Activated T-cell treated with anti-CD3 and anti-CD28 coated beads for 1 hour (primary cell): ENCODE data around the gene PITX3.
"Not testable (repeated sequence)": the region's sequence is repeated elsewhere in the genome, so short reads cannot be mapped to it uniquely, and the experiment has no call there.

Experiments used
- DNase-seq: peaks from one replicate; pipeline ENCODE4 v3.0.0-alpha.2; 2020; ENCODE audit warnings: low read depth

Gene PITX3

DNA sequence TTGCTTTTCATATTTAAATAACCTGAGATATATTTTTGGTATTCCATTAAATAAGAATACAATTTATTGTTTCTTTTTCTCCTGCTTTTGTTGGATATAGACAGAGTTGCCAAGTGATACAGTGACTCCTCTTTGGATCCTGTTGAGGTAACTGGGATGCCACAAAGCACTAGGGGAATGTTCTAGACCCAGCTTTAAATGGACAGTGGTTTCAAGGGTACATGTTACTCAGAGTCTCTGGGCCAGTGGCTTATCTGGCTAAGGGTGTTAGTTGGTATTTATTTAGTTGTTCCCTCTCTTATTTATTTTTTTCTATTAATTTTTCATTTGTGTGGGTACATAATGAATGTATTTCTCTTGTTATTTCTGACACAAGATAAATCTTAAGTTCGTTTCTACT, 13.1 kb upstream of the PITX3 start:
- DNase-seq = no peak

- not testable (repeated sequence) for DNase-seq
Measured at GRCh38 chr10:102252508-102252907, 11.2 kb upstream of the PITX3 start.

DNA sequence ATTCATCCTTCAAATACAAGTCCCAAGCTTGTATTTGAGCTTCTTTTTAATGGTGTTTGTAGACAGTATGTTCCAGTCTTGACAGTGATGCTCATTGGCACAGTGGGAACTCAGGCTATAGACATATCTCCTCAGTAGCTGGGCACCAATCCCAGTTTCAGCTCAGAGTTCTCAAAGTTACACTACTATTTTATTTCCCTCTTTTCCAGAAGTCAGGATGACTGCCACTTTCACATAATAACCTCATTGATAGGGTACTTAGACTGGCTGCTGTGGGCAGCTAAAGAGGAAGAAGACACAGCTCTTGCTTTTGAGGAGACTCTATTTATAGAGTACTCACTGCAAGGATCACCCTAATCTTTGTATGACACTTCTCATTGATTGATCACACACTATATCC, 6.4 kb upstream of the PITX3 start:
- DNase-seq = no peak

DNA sequence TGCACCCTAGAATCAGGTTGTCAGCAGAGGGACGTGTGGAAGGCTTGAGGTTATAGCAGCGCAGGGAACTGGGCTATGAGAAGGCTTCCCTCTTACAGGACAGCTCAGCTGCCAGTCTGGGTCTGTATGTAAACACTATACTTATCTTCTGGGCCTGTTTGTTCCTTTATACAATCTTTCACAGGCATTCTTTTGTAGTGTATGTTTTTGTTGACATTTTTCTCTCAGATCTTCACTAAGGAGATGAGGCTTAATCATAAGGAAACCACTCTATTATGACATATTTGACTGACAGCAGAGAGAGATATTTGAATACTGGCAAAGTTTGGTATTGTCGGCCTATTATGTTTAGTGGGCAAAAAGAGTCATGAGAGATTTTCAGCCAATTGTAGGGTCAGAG, 4.9 kb upstream of the PITX3 start:
- no peak for DNase-seq

DNA sequence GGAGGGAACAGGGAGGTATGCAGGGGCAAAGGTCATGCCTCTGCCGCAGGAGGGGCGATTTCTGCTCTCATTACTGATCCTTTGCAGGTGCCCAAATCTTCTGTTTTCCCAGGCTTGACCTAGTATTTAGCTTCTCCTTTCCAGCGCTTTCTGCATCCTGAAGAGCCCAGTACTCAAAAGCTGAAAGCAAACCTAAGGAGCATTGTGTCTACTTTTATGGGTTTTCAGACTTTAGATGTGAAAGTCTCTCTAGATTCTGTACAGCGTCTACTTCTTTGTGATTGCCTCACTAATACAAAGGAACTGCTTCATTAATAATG, 4.6 kb upstream of the PITX3 start:
- DNase-seq = no peak

GRCh38 chr10:102245082-102245931, 4.0 kb upstream of the PITX3 start, which contains the start of gene GBF1:
GBF1 (plus strand) TSS chr10:102245532; CDS start chr10:102258939, 13,407 bp downstream.
- DNase-seq = peak; percentile 76

DNA sequence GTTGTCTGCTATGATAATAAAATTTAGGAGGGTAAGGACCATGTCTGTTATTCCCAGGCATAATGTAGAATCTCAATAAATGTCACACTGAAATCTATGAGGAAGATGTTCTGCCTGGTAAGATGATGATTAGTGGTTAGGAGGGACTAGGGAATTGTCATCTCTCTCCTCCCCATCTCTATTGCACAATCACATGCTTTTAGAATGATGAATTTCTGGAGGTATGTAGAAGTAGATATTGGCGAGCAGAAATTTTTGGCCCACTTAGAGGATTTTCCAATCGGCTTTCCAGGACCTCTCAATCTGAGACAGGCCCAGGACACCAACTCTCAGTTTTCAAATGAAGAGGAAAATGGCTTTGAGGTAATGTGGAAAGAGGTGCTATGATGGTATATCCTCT, 2.0 kb upstream of the PITX3 start:
- DNase-seq = no peak

- no peak for DNase-seq
Measured at GRCh38 chr10:102242118-102242485, 790 bp upstream of the PITX3 start.

GRCh38 chr10:102241032-102241443, 274 bp downstream of the PITX3 start:
- DNase-seq = no peak

GRCh38 chr10:102240467-102241031, 763 bp downstream of the PITX3 start:
- DNase-seq = no peak

DNA sequence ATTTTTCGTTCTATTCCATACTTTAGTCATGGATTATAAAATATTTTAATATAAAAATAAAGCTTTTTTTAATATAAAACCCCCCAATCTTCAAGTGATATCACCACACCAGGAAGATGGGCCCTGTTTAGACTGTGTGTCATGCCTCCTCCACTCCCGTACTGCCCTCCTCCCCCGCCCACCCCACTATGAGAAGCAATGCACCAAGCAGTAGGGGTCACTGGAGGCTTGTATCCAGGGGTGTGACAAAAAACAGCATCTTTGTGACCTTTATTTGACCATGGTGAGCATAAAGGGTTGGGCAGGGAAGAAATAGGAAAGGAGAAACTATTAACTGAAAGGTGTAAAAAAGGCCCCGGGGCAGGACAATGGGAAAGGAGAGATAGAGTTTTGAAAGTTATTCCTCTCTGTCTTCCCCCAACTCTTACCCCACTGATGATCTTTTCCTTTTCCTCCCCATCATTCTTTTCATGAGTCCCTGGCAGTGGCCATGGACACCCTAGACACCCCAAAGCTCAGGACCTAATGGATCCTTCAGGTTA, 3.5 kb downstream of the PITX3 start:
- DNase-seq = no peak

DNA sequence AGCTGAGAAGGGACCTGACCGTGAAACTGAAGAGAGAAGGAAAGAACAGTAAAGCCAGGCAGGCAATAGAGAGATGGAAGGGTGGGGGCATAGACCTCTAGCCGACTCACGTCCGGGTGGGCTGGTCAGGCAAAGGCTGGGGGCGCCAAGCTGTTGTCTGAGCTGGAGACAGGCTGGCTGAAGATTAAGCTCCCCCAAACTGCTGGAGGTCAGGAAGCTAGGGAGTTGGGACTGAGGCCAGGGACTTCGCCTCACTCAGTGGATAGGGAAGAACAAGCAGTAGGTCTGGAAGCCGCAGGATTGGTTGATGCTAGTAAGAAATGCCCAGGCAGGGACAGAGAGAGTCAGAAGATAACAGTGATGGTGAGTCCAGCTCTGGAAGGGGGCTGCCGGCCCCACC, 5.3 kb downstream of the PITX3 start:
- no peak for DNase-seq

DNA sequence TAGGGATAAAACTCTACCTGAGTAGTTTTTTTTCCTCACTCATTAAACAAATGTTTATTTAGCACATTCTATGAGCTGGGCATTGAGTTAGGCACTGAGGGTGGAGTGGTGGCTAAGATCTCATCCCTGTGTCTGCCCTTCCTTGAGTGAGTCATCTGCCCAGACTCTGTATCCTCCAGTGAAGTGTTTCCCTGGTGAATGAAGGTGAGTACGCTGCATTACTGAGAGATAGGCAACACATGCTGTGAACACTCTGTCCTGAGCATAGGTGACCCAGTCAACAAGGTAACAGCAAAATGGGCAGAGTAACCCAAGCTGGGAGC, 5.8 kb downstream of the PITX3 start:
- DNase-seq = no peak

DNA sequence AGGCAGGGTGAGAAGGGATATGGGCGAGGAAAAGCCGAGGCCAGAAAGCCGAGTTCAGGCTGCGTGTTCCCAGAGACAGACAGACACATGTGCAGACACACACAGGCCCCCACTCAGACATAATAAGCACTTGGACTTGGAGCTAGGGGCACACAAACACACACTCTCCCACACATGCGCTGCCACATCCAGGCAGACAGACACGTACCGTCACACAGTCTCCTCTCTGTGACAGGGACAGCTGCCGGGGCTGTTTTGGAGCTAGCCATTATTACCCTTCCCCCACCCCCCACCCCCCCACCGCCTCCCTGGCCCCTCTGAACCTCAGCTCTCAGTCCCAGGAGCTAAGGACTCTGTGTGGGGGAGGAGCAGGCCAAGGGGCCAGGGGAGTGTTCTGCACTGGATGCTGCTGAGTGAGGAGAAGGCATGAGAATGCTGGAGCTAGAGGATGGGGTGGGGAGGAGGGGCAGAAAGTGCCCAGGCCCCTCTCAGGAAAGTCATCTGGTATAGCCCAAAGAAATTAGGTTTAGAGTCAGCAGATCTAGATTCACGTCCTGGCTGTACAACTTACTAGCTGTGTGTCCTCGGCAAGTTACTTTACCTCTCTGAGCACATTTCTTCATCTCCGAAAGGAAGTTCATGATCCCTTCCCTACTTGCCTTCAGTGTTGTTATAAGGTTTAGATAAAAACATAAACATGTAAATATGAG, 6.3 kb downstream of the PITX3 start:
- no peak for DNase-seq

- no peak for DNase-seq
Measured at GRCh38 chr10:102233997-102234396, 7.3 kb downstream of the PITX3 start.

- DNase-seq = peak; percentile 53
Measured at GRCh38 chr10:102231357-102232318, 9.7 kb downstream of the PITX3 start.

DNA sequence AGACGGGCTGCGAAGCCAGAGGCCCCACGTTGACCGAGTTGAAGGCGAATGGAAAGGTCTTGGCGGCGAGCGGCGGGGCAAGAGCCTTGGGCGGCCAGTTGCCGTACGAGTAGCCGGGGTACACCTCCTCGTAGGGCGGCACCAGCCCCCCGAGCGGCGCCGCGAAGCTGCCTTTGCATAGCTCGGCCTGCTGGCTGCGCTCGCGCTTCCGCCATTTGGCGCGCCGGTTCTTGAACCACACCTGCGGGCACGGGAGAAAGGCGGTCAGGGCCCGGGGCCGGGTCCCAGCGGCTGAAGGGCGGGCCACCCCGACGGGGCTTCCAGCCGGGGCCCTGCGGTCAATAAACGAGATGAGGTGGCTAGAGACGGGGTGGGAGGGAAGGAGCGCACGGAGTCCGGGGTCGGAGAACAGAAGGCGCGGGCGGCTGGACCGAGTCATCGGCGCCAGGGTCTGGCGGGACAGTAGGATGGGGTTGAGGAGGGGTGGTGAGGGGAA, 10.4 kb downstream of the PITX3 start:
- peak; percentile 35 for DNase-seq

DNA sequence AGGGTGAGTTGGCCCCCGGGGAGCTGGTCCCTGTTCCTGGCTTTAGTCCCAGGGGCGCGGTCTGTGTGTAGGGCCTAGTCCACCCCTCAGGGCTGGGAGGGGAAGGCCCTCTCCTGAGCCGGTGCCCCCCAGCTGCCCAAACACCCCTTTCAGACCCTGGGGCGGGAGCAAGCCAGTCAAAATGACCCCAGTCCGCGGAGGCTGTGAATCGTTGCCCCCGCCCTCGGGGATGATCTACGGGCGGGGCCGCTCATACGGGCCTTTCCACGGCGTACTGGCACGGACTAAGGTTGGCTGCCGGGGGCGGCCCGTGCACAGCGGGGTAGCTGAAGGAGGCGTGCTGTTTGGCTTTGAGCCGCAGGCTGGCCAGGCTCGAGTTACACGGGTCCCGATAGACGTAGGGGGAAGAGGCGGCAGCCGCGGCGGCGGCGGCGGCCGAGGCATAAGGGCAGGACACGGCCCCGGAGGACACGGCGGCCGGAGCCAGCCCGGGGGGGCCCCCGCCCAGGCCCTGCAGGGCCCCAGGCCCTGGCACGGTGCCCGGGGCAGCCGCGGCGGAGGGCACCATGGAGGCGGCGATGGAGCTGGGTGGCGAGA, 10.9 kb downstream of the PITX3 start:
- DNase-seq = no peak

- peak; percentile 86 for DNase-seq
Measured at GRCh38 chr10:102229810-102230263, 11.5 kb downstream of the PITX3 start.

DNA sequence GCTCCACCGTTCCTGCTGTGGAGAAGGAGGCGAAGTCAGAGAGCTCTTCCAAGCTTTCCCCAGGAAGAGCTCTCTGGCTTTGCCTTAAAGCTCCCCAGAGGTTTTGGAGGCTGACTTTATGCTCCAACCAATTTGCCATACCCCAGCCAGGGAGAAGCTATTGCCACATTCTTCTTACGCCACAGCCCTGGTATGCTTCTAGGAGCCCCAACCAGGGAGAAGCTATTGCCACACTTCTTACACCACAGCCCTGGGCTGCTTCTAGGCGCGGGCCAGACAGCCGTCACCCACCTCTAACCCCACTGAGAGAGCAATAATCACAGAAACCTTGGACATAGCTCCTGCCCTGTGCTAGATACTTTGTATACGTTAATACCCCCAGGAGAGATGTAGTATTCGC, 14.3 kb downstream of the PITX3 start:
- no peak for DNase-seq

DNA sequence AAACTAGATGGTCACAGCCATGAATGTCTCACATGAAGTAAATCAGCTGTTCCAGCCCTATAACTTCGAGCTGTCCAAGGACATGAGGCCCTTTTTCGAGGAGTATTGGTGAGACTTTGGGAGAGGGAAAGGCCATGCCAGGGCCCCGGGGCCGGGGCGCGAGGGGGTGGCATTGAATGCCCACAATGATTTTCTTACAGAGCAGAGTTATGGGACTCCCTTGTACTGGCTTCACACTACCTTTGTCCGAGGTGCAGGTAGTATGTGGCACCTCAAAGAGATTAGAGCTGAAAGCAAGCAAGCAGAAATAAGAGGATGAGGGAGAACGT, 14.8 kb downstream of the PITX3 start:
- no peak for DNase-seq
